K562 (cell line): Measurements from ENCODE around the gene CAMK2D. TPM values are rescaled to one million over a fixed set of nuclear protein-coding genes. Genes with fewer than 3 reads are reported as not detected.

Experiments
- CBX3 ChIP-seq, 2 experiments: IDR thresholded peaks; 1 replicate in 1 of 2; 2 replicates in 1 of 2; pipeline ENCODE4 v1.6.1; 2012; ENCODE audit warnings: inconsistent platforms in 2 of 2, low read length in 2 of 2, borderline replicate concordance in 1 of 2, control low read depth in 1 of 2
- CHD7 ChIP-seq: fragments of 200-600 bp; sonication (generic); IDR thresholded peaks from one replicate; pipeline ENCODE4 v1.6.1; 2012; ENCODE audit warnings: mild to moderate bottlenecking, low read depth, low read length, inconsistent platforms
- MTF1 ChIP-seq: fragments of 250-450 bp; sonication (Bioruptor Pico); IDR thresholded peaks from 2 replicates; pipeline ENCODE4 v1.9.0; 2021; ENCODE audit warnings: moderate library complexity, mild to moderate bottlenecking, inconsistent platforms, borderline replicate concordance
- SLC30A9 ChIP-seq: fragments of 250-450 bp; sonication (Bioruptor Pico); IDR thresholded peaks from 2 replicates; pipeline ENCODE4 v1.8.0; 2022; ENCODE audit warnings: mild to moderate bottlenecking, moderate library complexity
- SNIP1 ChIP-seq: fragments of 450-650 bp; IDR thresholded peaks from 2 replicates; pipeline ENCODE4 v1.7.1; 2017; ENCODE audit warnings: low read depth, mild to moderate bottlenecking
- STAT6 ChIP-seq: sonication (generic); formaldehyde crosslinking; IDR thresholded peaks from 2 replicates; pipeline ENCODE4 v1.8.1; 2023; ENCODE audit warnings: mild to moderate bottlenecking, missing genetic modification reagents
- U2AF2 ChIP-seq: fragments of 200-400 bp; formaldehyde crosslinking; optimal IDR thresholded peaks from 2 replicates; pipeline ENCODE3; 2017; ENCODE audit warnings: low read depth, mild to moderate bottlenecking, low read length
- VEZF1 ChIP-seq: fragments of 200-800 bp; sonication (Bioruptor generic); IDR thresholded peaks from 2 replicates; pipeline ENCODE4 v1.6.1; 2017; ENCODE audit warnings: missing genetic modification characterization, missing compliant biosample characterization
- ZNF175 ChIP-seq: fragments of 200-800 bp; sonication (Bioruptor generic); IDR thresholded peaks from 2 replicates; pipeline ENCODE4 v1.6.1; 2016; ENCODE audit warnings: low read depth, mild to moderate bottlenecking, missing genetic modification characterization, missing compliant biosample characterization
- ZNF639 ChIP-seq, 2 experiments: fragments of 200-800 bp in 1 of 2; sonication (Bioruptor generic) in 1 of 2; sonication (generic) in 1 of 2; formaldehyde crosslinking in 1 of 2; IDR thresholded peaks in 1 of 2; conservative IDR thresholded peaks in 1 of 2; 2 replicates each; pipeline versions ENCODE4 v1.5.0 to v1.6.1; 2016 to 2020; ENCODE audit warnings: missing compliant biosample characterization in 1 of 2, missing genetic modification characterization in 1 of 2, missing genetic modification reagents in 1 of 2
- polyA plus RNA-seq, 8 experiments: library from polyadenylated mRNA; depleted of rRNA in 4 of 8; stranded (reverse) in 5 of 8; unstranded in 3 of 8; fragments of >200 nt; fragmentation: Nextera tagmentation in 2 of 8; fragmentation: Illumina TruSeq in 1 of 8; extraction: Ambion mirVana in 2 of 8; extraction: Trizol in 1 of 8; gene quantifications; 2 replicates each; pipeline versions ENCODE4 v1.2.1 to v1.2.3, GENCODE V29; 2011 to 2014; ENCODE audit warnings: inconsistent platforms in 1 of 8, missing spikeins in 1 of 8
- total RNA-seq, 7 experiments: library from RNA; depleted of rRNA in 6 of 7; stranded (reverse); fragments of >200 nt in 6 of 7; fragmentation: Illumina TruSeq in 2 of 7; extraction: Trizol in 2 of 7; gene quantifications; 2 replicates each; pipeline versions ENCODE4 v1.2.1 to v1.2.3, GENCODE V29; 2011 to 2021; ENCODE audit warnings: low replicate concordance in 1 of 7

CAMK2D gene
- total and polyA plus RNA-seq, 9 of the 15 experiments (the other 6 are each of a cell fraction or from before 2014, with no cell fraction given) = 0.01 to 0.33 (median 0.04) TPM; not detected in 2

GRCh38 chr4:113708250-113708649, 53.3 kb downstream of the CAMK2D start (continued):
- TF ChIP-seq MTF1 (CRISPR knock-in tag) (no peak), SNIP1 (no peak), STAT6 (no peak), CHD7 (no peak), ZNF639 (CRISPR knock-in tag; conservative IDR thresholded peaks at IDR 0.05 in 1 of 2, IDR thresholded peaks at IDR 0.05 in 1 of 2) (no peak), VEZF1 (CRISPR knock-in tag) (no peak), CBX3 (IDR thresholded peaks at IDR 0.05; ENCODE audit: borderline replicate concordance in 1 of 2, low read length in 2 of 2) (no peak), SLC30A9 (CRISPR knock-in tag) (no peak), U2AF2 (no peak), ZNF175 (no peak)
